ENCODE results near the gene SLC25A36. TPM values are rescaled to one million over a fixed set of nuclear protein-coding genes. Genes with fewer than 3 reads are reported as not detected.

SLC25A36 gene
- total and polyA plus RNA-seq, 2 donors (not counting 1 experiment from before 2014, with no cell fraction given): 29.3 to 76.0 TPM

DNA sequence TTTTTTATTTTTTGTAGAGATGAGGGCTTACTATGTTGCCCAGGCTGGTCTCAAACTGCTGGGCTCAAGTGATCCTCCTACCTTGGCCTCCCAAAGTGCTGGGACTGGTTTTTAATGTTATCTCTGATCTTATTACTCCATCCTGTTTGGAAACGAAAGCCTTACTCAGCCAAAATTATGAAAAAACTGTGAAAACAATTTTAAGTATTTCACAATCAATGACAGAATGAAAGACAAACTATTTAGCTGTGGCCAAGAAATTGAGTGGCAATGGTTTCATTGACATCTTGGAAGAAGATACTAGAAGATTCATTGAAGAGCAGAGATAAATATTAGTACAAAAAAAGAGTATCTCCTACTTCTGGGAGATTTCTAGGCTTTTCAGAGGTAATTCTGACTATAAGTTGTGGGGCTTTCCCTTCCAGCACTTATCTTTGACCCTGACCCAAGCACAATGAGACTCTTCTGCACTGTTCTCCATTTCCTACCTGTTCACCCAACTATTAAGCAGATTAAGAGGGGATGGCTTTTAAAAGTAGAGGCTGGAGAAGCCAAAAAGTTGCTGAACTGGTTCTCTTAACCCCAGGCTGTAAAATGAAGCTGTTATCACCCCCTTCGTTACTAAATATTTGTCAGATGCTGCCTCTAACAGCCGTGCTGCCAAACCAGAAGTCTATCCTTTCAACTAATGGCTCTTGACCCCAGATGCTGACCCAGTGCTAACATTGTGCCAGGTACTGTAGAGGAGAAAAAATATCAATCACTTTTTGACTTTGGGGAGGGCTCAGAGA, 14.2 kb upstream of the SLC25A36 start:
- 100% methylated on average over 1 of the region's 3 CpGs for whole genome bisulfite sequencing (ENCODE audit: insufficient coverage)
- no peaks in the 10 kb centered on the region for H3K9me3 ChIP-seq (ENCODE audit: control extremely low read depth in 1 of 3, control insufficient read depth in 2 of 3, insufficient read depth in 1 of 3, low read length in 2 of 3)
- no peak for DNase-seq
- Mint-ChIP-seq H3K27me3 (peaks cover 45% of the 10 kb centered on the region), H3K27ac (no peak overlapping the region), H3K9me3 (ENCODE audit: insufficient read depth) (no peaks in the 10 kb centered on the region), H3K4me1 (peaks cover 2% of the 10 kb centered on the region), H3K4me3 (no peak overlapping the region)
- ChIA-PET CTCF (no interaction called here), POLR2A (no interaction called here)
- no peak overlapping the region for H3K4me2 ChIP-seq (replicated peaks; ENCODE audit: low read depth, low read length, poor library complexity, severe bottlenecking)
- H4K20me1 ChIP-seq (ENCODE audit: control insufficient read depth, insufficient read depth, low read length, poor library complexity, severe bottlenecking): no peaks in the 10 kb centered on the region
- H3K27me3 ChIP-seq (replicated peaks in 1 of 4; ENCODE audit: control extremely low read depth in 1 of 4, control insufficient read depth in 3 of 4, insufficient read depth in 4 of 4, low read length in 3 of 4): peaks cover 0 to 23% (median 4%) of the 10 kb centered on the region in 4 experiments
- TF ChIP-seq, protein P1, sequence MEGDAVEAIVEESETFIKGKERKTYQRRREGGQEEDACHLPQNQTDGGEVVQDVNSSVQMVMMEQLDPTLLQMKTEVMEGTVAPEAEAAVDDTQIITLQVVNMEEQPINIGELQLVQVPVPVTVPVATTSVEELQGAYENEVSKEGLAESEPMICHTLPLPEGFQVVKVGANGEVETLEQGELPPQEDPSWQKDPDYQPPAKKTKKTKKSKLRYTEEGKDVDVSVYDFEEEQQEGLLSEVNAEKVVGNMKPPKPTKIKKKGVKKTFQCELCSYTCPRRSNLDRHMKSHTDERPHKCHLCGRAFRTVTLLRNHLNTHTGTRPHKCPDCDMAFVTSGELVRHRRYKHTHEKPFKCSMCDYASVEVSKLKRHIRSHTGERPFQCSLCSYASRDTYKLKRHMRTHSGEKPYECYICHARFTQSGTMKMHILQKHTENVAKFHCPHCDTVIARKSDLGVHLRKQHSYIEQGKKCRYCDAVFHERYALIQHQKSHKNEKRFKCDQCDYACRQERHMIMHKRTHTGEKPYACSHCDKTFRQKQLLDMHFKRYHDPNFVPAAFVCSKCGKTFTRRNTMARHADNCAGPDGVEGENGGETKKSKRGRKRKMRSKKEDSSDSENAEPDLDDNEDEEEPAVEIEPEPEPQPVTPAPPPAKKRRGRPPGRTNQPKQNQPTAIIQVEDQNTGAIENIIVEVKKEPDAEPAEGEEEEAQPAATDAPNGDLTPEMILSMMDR (IDR thresholded peaks at IDR 0.05): no peak
- TF ChIP-seq EZH2 (IDR thresholded peaks at IDR 0.05; ENCODE audit: borderline replicate concordance, insufficient read depth, low read depth, low read length, poor library complexity, severe bottlenecking): no peak
- no peak overlapping the region for H3K27ac ChIP-seq (ENCODE audit: low read length in 2 of 2)
- intact Hi-C loops (cut with micrococcal nuclease): loop anchor here (10.0 kb wide), 1 partner anchor 47 kb away; no protein-coding TSS in a partner anchor
- H3K4me3 ChIP-seq (ENCODE audit: control extremely low read depth in 1 of 5, extremely low read depth in 1 of 5, insufficient read depth in 1 of 5, low read depth in 2 of 5, low read length in 4 of 5): no peak overlapping the region
- H2AFZ ChIP-seq (ENCODE audit: insufficient read depth, low read depth, low read length, poor library complexity, severe bottlenecking): no peak overlapping the region
- no peaks in the 10 kb centered on the region for H3K79me2 ChIP-seq (ENCODE audit: control insufficient read depth, insufficient read depth, low read length)
- no peak for ATAC-seq (ENCODE audit: low read depth)
- no peaks in the 10 kb centered on the region for H3K36me3 ChIP-seq (replicated peaks in 1 of 2; ENCODE audit: control extremely low read depth in 1 of 2, control insufficient read depth in 1 of 2, extremely low read depth in 1 of 2, insufficient read depth in 2 of 2, low read length in 1 of 2)
- H3K4me1 ChIP-seq (ENCODE audit: control insufficient read depth in 2 of 2, insufficient read depth in 2 of 2, low read length in 2 of 2): no peaks in the 10 kb centered on the region
- no peak overlapping the region for H3K9ac ChIP-seq (ENCODE audit: low read length)

DNA sequence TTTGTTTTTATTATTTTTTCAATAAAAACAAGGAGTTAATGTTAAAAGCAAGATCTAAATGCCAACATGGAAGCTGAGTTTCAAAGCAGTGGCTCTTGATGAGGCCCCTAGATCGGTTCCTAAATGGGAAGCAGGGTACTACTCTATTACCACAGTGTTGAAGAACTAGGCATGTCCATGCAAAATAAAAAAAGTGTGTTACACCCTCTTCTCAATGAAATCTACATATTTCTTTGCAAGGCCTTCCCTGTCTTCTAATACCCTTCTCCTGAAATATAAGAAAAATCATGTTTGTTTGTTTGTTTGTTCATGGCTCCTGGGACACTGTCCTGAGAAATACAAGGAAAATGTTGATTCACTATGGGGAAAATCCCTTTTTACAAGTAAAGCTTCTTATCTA, 12.2 kb upstream of the SLC25A36 start:
- Mint-ChIP-seq H3K9me3 (ENCODE audit: insufficient read depth) (no peaks in the 10 kb centered on the region), H3K27ac (no peak overlapping the region), H3K27me3 (peaks cover 50% of the 10 kb centered on the region), H3K4me3 (no peak overlapping the region), H3K4me1 (peaks cover 2% of the 10 kb centered on the region)
- DNase-seq (no peak), ATAC-seq (ENCODE audit: low read depth) (no peak)
- no peaks in the 10 kb centered on the region for H3K79me2 ChIP-seq (ENCODE audit: control insufficient read depth, insufficient read depth, low read length)
- H4K20me1 ChIP-seq (ENCODE audit: control insufficient read depth, insufficient read depth, low read length, poor library complexity, severe bottlenecking): no peaks in the 10 kb centered on the region
- no peak overlapping the region for H3K4me3 ChIP-seq (ENCODE audit: control extremely low read depth in 1 of 5, extremely low read depth in 1 of 5, insufficient read depth in 1 of 5, low read depth in 2 of 5, low read length in 4 of 5)
- peaks cover 0 to 24% (median 6%) of the 10 kb centered on the region in 4 experiments for H3K27me3 ChIP-seq (replicated peaks in 1 of 4; ENCODE audit: control extremely low read depth in 1 of 4, control insufficient read depth in 3 of 4, insufficient read depth in 4 of 4, low read length in 3 of 4)
- H3K27ac ChIP-seq (ENCODE audit: low read length in 2 of 2): no peak overlapping the region
- POLR2A ChIA-PET: no interaction called here
- H3K9me3 ChIP-seq (ENCODE audit: control extremely low read depth in 1 of 3, control insufficient read depth in 2 of 3, insufficient read depth in 1 of 3, low read length in 2 of 3): no peaks in the 10 kb centered on the region
- TF ChIP-seq, protein P1 (IDR thresholded peaks at IDR 0.05): no peak
- TF ChIP-seq EZH2 (IDR thresholded peaks at IDR 0.05; ENCODE audit: borderline replicate concordance, insufficient read depth, low read depth, low read length, poor library complexity, severe bottlenecking): no peak
- WGBS (ENCODE audit: insufficient coverage): no CpG with 5 or more reads among the region's 1 CpG
- H3K9ac ChIP-seq (ENCODE audit: low read length): no peak overlapping the region
- no peaks in the 10 kb centered on the region for H3K36me3 ChIP-seq (replicated peaks in 1 of 2; ENCODE audit: control extremely low read depth in 1 of 2, control insufficient read depth in 1 of 2, extremely low read depth in 1 of 2, insufficient read depth in 2 of 2, low read length in 1 of 2)
- no peaks in the 10 kb centered on the region for H3K4me1 ChIP-seq (ENCODE audit: control insufficient read depth in 2 of 2, insufficient read depth in 2 of 2, low read length in 2 of 2)
- intact Hi-C loops (cut with micrococcal nuclease): loop anchor here (10.0 kb wide), 1 partner anchor 45 kb away; no protein-coding TSS in a partner anchor
- no peak overlapping the region for H3K4me2 ChIP-seq (replicated peaks; ENCODE audit: low read depth, low read length, poor library complexity, severe bottlenecking)
- CTCF ChIA-PET: no interaction called here
- H2AFZ ChIP-seq (ENCODE audit: insufficient read depth, low read depth, low read length, poor library complexity, severe bottlenecking): no peak overlapping the region

All from B cell (primary cell).